Ovary (tissue), 3 donors: ENCODE measurements around the gene SLC38A3.

Source experiments
- POLR2A ChIP-seq: fragments of 450-650 bp; IDR thresholded peaks from one replicate; pipeline ENCODE4 v1.6.1; 2017; ENCODE audit warnings: antibody characterized with exemption, mild to moderate bottlenecking, moderate library complexity
- TF ChIP-seq, protein P1 (sequence below), 3 donors: fragments of 450-650 bp in 2 of 3; fragments of 200-600 bp in 1 of 3; IDR thresholded peaks; one replicate each; pipeline versions ENCODE4 v1.5.1 to v1.8.0; 2016 to 2022; ENCODE audit warnings: antibody characterized with exemption in 3 of 3, mild to moderate bottlenecking in 1 of 3
- donor health status: DM: no; HTN: no; CAD: no.

DNA sequence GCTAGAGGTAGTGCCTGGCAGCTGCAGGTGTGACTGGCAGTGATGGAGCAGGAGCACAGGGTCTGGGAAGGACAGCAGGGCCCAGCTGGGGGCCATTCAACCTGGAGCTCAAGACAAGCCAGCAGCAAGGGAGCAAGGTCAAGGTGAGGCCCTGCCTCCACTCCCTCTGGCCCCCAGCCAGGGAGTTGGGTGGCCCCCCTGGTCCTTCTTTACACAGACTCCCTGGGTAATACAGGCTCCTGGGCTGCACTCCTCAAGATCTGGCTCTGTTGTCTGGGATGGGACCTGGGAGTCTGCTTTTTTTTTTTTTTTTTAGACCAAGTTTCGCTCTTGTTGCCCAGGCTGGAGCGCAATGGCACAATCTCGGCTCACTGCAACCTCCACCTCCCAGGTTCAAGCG is 45.4 kb downstream of the SLC38A3 start:
- TF ChIP-seq, protein P1, sequence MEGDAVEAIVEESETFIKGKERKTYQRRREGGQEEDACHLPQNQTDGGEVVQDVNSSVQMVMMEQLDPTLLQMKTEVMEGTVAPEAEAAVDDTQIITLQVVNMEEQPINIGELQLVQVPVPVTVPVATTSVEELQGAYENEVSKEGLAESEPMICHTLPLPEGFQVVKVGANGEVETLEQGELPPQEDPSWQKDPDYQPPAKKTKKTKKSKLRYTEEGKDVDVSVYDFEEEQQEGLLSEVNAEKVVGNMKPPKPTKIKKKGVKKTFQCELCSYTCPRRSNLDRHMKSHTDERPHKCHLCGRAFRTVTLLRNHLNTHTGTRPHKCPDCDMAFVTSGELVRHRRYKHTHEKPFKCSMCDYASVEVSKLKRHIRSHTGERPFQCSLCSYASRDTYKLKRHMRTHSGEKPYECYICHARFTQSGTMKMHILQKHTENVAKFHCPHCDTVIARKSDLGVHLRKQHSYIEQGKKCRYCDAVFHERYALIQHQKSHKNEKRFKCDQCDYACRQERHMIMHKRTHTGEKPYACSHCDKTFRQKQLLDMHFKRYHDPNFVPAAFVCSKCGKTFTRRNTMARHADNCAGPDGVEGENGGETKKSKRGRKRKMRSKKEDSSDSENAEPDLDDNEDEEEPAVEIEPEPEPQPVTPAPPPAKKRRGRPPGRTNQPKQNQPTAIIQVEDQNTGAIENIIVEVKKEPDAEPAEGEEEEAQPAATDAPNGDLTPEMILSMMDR (IDR thresholded peaks at IDR 0.05) = no peak
- TF ChIP-seq POLR2A = no peak
